ENCODE data around the gene HSPB9.

The HSPB9 gene

DNA sequence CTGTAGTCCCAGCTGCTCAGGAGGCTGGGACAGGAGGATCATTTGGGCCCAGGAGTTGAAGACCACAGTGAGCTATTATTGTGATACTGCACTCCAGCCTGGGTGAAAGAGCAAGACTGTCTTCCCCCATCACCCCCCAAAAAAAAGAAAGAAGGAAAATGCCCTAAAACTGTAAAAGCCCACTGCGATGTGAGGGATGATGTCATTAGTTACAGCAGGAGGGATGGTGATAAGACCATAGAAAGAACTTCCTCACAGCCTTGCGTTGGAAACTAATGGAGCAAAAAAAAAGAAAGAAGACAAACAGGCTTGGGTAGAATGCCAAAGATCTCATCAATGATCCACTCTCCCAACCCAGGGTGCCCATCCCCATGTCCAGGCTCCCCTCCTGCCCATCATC is 43.1 kb upstream of the HSPB9 start:
- DNase-seq: no peak
- peaks cover 14% of the 10 kb centered on the region for H3K27me3 Mint-ChIP-seq (ENCODE audit: low read depth, poor library complexity)
- H3K4me3 Mint-ChIP-seq: no peak overlapping the region
- H3K36me3 Mint-ChIP-seq (ENCODE audit: low read depth): no peaks in the 10 kb centered on the region
- H3K27ac Mint-ChIP-seq: no peak overlapping the region
- peaks cover 21% of the 10 kb centered on the region for H3K4me1 Mint-ChIP-seq
- H3K9me3 Mint-ChIP-seq: no peaks in the 10 kb centered on the region
- TF ChIP-seq, protein P1, sequence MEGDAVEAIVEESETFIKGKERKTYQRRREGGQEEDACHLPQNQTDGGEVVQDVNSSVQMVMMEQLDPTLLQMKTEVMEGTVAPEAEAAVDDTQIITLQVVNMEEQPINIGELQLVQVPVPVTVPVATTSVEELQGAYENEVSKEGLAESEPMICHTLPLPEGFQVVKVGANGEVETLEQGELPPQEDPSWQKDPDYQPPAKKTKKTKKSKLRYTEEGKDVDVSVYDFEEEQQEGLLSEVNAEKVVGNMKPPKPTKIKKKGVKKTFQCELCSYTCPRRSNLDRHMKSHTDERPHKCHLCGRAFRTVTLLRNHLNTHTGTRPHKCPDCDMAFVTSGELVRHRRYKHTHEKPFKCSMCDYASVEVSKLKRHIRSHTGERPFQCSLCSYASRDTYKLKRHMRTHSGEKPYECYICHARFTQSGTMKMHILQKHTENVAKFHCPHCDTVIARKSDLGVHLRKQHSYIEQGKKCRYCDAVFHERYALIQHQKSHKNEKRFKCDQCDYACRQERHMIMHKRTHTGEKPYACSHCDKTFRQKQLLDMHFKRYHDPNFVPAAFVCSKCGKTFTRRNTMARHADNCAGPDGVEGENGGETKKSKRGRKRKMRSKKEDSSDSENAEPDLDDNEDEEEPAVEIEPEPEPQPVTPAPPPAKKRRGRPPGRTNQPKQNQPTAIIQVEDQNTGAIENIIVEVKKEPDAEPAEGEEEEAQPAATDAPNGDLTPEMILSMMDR (IDR thresholded peaks at IDR 0.05): no peak

DNA sequence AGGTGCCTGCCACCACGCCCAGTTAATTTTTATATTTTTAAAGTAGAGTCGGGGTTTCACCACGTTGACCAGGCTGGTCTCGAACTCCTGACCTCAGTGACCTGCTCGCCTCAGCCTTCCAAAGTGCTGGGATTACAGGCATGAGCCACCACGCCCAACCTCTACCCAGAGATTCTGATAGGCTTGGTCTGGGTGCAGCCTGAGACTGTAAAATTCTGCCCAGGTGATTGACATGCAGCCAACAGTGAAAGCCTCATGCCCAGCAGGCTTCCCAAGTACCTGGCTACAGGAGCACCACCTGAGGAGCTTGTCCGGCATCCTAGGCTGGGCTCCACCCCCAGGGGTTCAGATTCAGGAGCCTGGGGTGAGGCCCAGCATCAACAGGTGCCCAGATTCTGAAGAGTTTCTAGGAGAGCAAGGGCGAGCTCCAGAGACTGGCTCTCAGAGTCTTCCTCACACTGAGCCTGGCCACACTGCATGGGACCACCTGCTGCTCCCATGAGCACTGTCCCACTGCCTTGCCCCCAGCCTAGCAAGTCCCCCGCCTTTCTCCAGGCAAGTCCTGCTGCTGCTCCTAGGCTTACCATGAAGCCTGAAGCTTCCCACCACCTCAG is 41.0 kb upstream of the HSPB9 start:
- Mint-ChIP-seq H3K4me1 (peaks cover 15% of the 10 kb centered on the region), H3K27ac (no peak overlapping the region), H3K4me3 (no peak overlapping the region), H3K9me3 (no peaks in the 10 kb centered on the region), H3K36me3 (ENCODE audit: low read depth) (no peaks in the 10 kb centered on the region), H3K27me3 (ENCODE audit: low read depth, poor library complexity) (peaks cover 3% of the 10 kb centered on the region)
- TF ChIP-seq, protein P1 (IDR thresholded peaks at IDR 0.05): no peak
- no peak for DNase-seq

DNA sequence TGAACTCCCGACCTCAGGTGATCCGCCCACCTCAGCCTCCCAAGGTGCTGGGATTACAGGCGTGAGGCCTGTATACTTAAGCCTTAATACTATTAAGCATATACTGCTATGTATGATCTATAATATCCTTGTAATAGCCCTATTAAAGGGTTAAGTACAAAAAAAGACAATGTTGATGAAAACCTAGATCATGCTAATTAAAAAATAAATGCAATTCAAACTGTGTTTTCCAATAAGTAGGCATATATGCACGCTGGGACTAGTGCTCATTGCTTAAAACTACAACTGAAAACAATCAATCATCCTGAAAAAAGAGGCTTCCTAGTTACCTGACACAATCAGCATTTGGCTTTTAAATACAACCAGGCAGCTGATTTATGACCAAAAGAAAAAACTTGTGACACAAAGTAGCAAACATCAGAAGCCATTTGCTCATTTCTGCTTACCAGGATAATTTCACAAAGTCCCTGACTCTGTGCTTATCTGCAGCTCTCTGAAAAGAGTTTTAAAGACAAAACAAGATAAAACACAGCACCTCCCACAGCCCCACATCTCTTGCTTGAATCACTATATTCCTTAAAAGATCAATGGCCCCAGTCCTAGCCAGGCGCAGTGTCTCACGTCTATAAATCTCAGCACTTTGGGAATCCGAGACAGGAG is 35.4 kb upstream of the HSPB9 start:
- Mint-ChIP-seq H3K9me3 (no peaks in the 10 kb centered on the region), H3K27ac (peak overlapping the region; percentile 14), H3K27me3 (ENCODE audit: low read depth, poor library complexity) (peaks cover 5% of the 10 kb centered on the region), H3K36me3 (ENCODE audit: low read depth) (no peaks in the 10 kb centered on the region), H3K4me3 (no peak overlapping the region), H3K4me1 (peaks cover 48% of the 10 kb centered on the region)
- TF ChIP-seq, protein P1 (IDR thresholded peaks at IDR 0.05): no peak
- DNase-seq: no peak

DNA sequence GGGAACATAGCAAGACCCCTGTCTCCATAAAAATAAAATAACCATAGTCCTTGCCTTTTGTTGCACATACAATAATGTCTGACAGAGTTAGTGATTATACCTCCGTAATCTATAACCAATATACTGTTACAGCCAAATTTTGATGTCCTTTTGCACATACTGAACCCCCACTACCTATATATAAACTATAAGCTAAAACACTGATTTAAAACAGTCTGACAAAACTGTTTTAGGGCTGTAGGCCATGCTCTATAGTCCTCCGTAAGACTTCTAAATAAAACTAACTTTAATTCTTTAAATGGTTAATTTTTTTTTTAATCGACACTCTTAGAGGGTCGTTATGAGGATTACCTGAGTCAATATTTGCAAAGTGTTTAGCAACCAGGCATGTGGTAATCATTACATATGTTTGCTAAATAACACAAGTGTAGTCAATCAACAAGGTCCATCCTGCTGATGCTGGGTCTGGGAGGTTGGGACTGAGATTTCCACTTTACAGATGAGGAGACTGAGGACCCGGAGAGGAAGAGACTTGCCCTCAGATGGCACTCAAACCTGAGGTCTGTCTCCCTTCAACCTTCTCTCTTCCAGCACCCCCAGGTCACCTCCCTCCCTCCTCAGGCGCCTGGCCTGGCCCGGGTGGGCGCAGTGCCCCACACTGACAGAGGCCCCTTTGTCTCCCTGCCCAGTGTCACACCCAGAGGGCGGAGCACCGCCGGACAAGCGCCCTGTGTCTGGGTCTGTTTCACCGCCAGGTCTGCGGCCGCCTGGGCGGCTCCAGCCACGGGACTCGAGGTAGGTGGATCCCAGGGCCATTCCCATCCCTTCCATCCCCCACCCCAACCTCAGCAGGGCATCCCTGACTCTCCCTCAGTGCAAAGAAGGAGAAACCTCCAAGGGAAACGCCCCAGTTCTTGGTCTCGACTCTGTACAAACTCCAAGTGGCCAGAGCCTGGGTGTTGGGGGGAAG is 34.6 kb upstream of the HSPB9 start:
- Mint-ChIP-seq H3K9me3 (no peaks in the 10 kb centered on the region), H3K4me3 (no peak overlapping the region), H3K27ac (peak overlapping the region; percentile 14), H3K27me3 (ENCODE audit: low read depth, poor library complexity) (peaks cover 5% of the 10 kb centered on the region), H3K36me3 (ENCODE audit: low read depth) (no peaks in the 10 kb centered on the region), H3K4me1 (peaks cover 55% of the 10 kb centered on the region)
- DNase-seq: no peak
- TF ChIP-seq, protein P1 (IDR thresholded peaks at IDR 0.05): no peak

DNA sequence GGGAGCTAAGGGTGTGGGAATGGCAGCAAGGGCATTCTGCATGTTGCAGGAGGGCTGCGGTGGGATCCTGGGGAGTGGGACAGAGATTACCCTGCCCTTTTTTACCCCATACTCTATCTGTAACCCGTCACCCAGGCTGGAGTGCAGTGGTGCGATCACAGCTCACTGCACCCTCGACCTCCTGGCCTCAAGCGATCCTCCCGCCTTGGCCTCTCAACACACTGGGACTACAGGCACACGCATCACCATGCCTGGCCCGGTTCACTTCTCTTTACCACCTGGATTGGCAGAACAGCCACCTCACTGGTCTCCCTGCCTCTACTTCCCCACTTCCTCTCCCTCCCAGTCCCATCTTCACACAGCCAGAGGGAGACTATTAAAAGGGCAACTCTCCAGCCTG is 33.9 kb upstream of the HSPB9 start:
- no peak overlapping the region for H3K4me3 Mint-ChIP-seq
- peaks cover 55% of the 10 kb centered on the region for H3K4me1 Mint-ChIP-seq
- H3K9me3 Mint-ChIP-seq: no peaks in the 10 kb centered on the region
- H3K36me3 Mint-ChIP-seq (ENCODE audit: low read depth): no peaks in the 10 kb centered on the region
- TF ChIP-seq, protein P1 (IDR thresholded peaks at IDR 0.05): no peak
- DNase-seq: no peak
- H3K27ac Mint-ChIP-seq: no peak overlapping the region
- H3K27me3 Mint-ChIP-seq (ENCODE audit: low read depth, poor library complexity): peaks cover 5% of the 10 kb centered on the region
